ENCODE results near the gene LPXN.

The LPXN gene

GRCh38 chr11:58490827-58491226 lies 84.8 kb downstream of the LPXN start:
- DNase-seq (ENCODE audit: low read depth, low spot score), result no peak
- H3K4me3 ChIP-seq (ENCODE audit: low read length), result no peak overlapping the region

- no peak for DNase-seq (ENCODE audit: low read depth, low spot score)
- no peak overlapping the region for H3K4me3 ChIP-seq (ENCODE audit: low read length)
Observed at GRCh38 chr11:58487170-58487569, 88.5 kb downstream of the LPXN start.

GRCh38 chr11:58485961-58486360 lies 89.7 kb downstream of the LPXN start:
- no peak overlapping the region for H3K4me3 ChIP-seq (ENCODE audit: low read length)
- no peak for DNase-seq (ENCODE audit: low read depth, low spot score)
